H1 (cell line): ENCODE results near the gene BRMS1. TPM values are rescaled to one million over a fixed set of nuclear protein-coding genes. Genes with fewer than 3 reads are reported as not detected.

ENCODE experiments used
- CEBPB ChIP-seq: IDR thresholded peaks from 2 replicates; pipeline ENCODE4 v1.6.1; 2012; ENCODE audit warnings: low read depth, low read length
- CHD1 ChIP-seq: IDR thresholded peaks from 2 replicates; pipeline ENCODE4 v1.6.1; 2012; ENCODE audit warnings: low read depth, low read length, improper control_type of control experiment
- CTBP2 ChIP-seq: IDR thresholded peaks from 2 replicates; pipeline ENCODE4 v1.7.0; 2011; ENCODE audit warnings: borderline replicate concordance, mild to moderate bottlenecking, moderate library complexity, mixed read lengths, low read length; ENCODE audit not compliant: insufficient read depth, insufficient read length
- GABPA ChIP-seq: IDR thresholded peaks from 2 replicates; pipeline ENCODE4 v1.6.1; 2011; ENCODE audit warnings: mild to moderate bottlenecking, low read length, moderate library complexity, borderline replicate concordance; ENCODE audit not compliant: insufficient read depth
- KDM4A ChIP-seq: IDR thresholded peaks from one replicate; pipeline ENCODE4 v1.7.1; 2012; ENCODE audit warnings: low read depth, mild to moderate bottlenecking, moderate library complexity, low read length, inconsistent platforms; ENCODE audit not compliant: severe bottlenecking
- POLR2A ChIP-seq, 2 experiments: IDR thresholded peaks; 1 replicate in 1 of 2; 2 replicates in 1 of 2; pipeline ENCODE4 v1.6.1; 2011; ENCODE audit warnings: low read depth in 2 of 2, low read length in 2 of 2, mild to moderate bottlenecking in 2 of 2; ENCODE audit errors: control extremely low read depth in 1 of 2
- SP1 ChIP-seq: IDR thresholded peaks from 2 replicates; pipeline ENCODE4 v1.6.1; 2011; ENCODE audit warnings: low read depth, low read length
- SUZ12 ChIP-seq: fragments of 200-600 bp; sonication (generic); IDR thresholded peaks from 2 replicates; pipeline ENCODE4 v1.6.1; 2012; ENCODE audit warnings: mild to moderate bottlenecking, inconsistent platforms, low read length, moderate library complexity, mixed read lengths
- TAF7 ChIP-seq: optimal IDR thresholded peaks from 2 replicates; pipeline ENCODE3; 2011; ENCODE audit warnings: low read depth, mild to moderate bottlenecking, inconsistent platforms, low read length, moderate library complexity, borderline replicate concordance
- polyA plus RNA-seq, 7 experiments: library from polyadenylated mRNA; depleted of rRNA in 3 of 7; stranded (reverse) in 5 of 7; unstranded in 2 of 7; fragments of >200 nt in 5 of 7; fragments of 200-250 nt in 2 of 7; gene quantifications; 1 replicate in 5 of 7; 2 replicates in 1 of 7; 4 replicates in 1 of 7; pipeline versions ENCODE4 v1.2.1 to v1.2.3, GENCODE V29; 2011 to 2013; ENCODE audit warnings: missing spikeins in 2 of 7, mixed read lengths in 2 of 7
- total RNA-seq: library from RNA; stranded (reverse); fragmentation: NEBNext Ultra II Directional; extraction: Animal tissue kit (Norgen Biotek cat#: 25700); gene quantifications from 2 replicates; pipeline ENCODE4 v1.2.1, GENCODE V29; 2021
- TF ChIP-seq, protein P1 (sequence below): fragments of 300-600 bp; sonication (generic); IDR thresholded peaks from 2 replicates; pipeline ENCODE4 v1.7.1; 2012; ENCODE audit warnings: low read length, moderate library complexity, mild to moderate bottlenecking, inconsistent platforms; ENCODE audit not compliant: insufficient replicate concordance

Gene BRMS1
- total and polyA plus RNA-seq, 2 of the 8 experiments (the other 6 are each of a cell fraction or from before 2014, with no cell fraction given): 39.2 to 46.1 TPM

- TF ChIP-seq, protein P1, sequence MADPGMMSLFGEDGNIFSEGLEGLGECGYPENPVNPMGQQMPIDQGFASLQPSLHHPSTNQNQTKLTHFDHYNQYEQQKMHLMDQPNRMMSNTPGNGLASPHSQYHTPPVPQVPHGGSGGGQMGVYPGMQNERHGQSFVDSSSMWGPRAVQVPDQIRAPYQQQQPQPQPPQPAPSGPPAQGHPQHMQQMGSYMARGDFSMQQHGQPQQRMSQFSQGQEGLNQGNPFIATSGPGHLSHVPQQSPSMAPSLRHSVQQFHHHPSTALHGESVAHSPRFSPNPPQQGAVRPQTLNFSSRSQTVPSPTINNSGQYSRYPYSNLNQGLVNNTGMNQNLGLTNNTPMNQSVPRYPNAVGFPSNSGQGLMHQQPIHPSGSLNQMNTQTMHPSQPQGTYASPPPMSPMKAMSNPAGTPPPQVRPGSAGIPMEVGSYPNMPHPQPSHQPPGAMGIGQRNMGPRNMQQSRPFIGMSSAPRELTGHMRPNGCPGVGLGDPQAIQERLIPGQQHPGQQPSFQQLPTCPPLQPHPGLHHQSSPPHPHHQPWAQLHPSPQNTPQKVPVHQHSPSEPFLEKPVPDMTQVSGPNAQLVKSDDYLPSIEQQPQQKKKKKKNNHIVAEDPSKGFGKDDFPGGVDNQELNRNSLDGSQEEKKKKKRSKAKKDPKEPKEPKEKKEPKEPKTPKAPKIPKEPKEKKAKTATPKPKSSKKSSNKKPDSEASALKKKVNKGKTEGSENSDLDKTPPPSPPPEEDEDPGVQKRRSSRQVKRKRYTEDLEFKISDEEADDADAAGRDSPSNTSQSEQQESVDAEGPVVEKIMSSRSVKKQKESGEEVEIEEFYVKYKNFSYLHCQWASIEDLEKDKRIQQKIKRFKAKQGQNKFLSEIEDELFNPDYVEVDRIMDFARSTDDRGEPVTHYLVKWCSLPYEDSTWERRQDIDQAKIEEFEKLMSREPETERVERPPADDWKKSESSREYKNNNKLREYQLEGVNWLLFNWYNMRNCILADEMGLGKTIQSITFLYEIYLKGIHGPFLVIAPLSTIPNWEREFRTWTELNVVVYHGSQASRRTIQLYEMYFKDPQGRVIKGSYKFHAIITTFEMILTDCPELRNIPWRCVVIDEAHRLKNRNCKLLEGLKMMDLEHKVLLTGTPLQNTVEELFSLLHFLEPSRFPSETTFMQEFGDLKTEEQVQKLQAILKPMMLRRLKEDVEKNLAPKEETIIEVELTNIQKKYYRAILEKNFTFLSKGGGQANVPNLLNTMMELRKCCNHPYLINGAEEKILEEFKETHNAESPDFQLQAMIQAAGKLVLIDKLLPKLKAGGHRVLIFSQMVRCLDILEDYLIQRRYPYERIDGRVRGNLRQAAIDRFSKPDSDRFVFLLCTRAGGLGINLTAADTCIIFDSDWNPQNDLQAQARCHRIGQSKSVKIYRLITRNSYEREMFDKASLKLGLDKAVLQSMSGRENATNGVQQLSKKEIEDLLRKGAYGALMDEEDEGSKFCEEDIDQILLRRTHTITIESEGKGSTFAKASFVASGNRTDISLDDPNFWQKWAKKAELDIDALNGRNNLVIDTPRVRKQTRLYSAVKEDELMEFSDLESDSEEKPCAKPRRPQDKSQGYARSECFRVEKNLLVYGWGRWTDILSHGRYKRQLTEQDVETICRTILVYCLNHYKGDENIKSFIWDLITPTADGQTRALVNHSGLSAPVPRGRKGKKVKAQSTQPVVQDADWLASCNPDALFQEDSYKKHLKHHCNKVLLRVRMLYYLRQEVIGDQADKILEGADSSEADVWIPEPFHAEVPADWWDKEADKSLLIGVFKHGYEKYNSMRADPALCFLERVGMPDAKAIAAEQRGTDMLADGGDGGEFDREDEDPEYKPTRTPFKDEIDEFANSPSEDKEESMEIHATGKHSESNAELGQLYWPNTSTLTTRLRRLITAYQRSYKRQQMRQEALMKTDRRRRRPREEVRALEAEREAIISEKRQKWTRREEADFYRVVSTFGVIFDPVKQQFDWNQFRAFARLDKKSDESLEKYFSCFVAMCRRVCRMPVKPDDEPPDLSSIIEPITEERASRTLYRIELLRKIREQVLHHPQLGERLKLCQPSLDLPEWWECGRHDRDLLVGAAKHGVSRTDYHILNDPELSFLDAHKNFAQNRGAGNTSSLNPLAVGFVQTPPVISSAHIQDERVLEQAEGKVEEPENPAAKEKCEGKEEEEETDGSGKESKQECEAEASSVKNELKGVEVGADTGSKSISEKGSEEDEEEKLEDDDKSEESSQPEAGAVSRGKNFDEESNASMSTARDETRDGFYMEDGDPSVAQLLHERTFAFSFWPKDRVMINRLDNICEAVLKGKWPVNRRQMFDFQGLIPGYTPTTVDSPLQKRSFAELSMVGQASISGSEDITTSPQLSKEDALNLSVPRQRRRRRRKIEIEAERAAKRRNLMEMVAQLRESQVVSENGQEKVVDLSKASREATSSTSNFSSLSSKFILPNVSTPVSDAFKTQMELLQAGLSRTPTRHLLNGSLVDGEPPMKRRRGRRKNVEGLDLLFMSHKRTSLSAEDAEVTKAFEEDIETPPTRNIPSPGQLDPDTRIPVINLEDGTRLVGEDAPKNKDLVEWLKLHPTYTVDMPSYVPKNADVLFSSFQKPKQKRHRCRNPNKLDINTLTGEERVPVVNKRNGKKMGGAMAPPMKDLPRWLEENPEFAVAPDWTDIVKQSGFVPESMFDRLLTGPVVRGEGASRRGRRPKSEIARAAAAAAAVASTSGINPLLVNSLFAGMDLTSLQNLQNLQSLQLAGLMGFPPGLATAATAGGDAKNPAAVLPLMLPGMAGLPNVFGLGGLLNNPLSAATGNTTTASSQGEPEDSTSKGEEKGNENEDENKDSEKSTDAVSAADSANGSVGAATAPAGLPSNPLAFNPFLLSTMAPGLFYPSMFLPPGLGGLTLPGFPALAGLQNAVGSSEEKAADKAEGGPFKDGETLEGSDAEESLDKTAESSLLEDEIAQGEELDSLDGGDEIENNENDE: no peak
- no peak for TF ChIP-seq SP1
- no peak for TF ChIP-seq CHD1
- TF ChIP-seq GABPA: no peak
- TF ChIP-seq TAF7: no peak
- no peak for TF ChIP-seq CEBPB
- no peak for TF ChIP-seq CTBP2
- TF ChIP-seq SUZ12: no peak
- TF ChIP-seq POLR2A (IDR thresholded peaks at IDR 0.05; ENCODE audit: control extremely low read depth in 1 of 2, low read depth in 2 of 2, low read length in 2 of 2): no peak
- no peak for TF ChIP-seq KDM4A
Measured at GRCh38 chr11:66331542-66332370, 13.1 kb downstream of the BRMS1 start (continued).
